T-cell (primary cell): Measurements from ENCODE around the gene DHH. TPM values are rescaled to one million over a fixed set of nuclear protein-coding genes. Genes with fewer than 3 reads are reported as not detected.
A peak's percentile ranks its signal among the peaks of the same experiment; 100 is the strongest.

Experiments
- ATAC-seq, 4 experiments: fragments of 200-7000 bp in 3 of 4; fragments of 150-1000 bp in 1 of 4; cut with Tn5 transposase; replicated peaks in 1 of 4; 1 replicate in 3 of 4; 2 replicates in 1 of 4; pipeline ENCODE4 v1.10.0; 2021; ENCODE audit warnings: moderate library complexity in 3 of 4, mild to moderate bottlenecking in 2 of 4, moderate number of reproducible peaks in 1 of 4
- CTCF ChIA-PET, 2 donors: fragments of 300-600 bp; sonication (Branson Sonifier 250); formaldehyde crosslinking; loops; one replicate each; lab custom pipeline; 2022; ENCODE audit warnings: antibody characterized with exemption in 2 of 2; lab: Charles Lee
- POLR2A ChIA-PET, 2 donors: fragments of 300-600 bp; sonication (Branson Sonifier 250); formaldehyde crosslinking; loops; one replicate each; lab custom pipeline; 2022; ENCODE audit warnings: antibody characterized with exemption in 2 of 2; lab: Charles Lee
- DNase-seq, 35 experiments: peaks; one replicate each; pipeline versions ENCODE4 v3.0.0 to v3.0.0-alpha.2; 2013 to 2023
- H3K27ac ChIP-seq: one replicate; pipeline ENCODE4 v1.5.1; 2013; ENCODE audit warnings: low read length
- H3K27me3 ChIP-seq, 2 experiments: replicated peaks in 1 of 2; 1 replicate in 1 of 2; 2 replicates in 1 of 2; pipeline versions ENCODE4 v1.6.1 to v1.7.0; 2013; ENCODE audit warnings: low read length in 1 of 2, mixed read lengths in 1 of 2; ENCODE audit not compliant: control insufficient read depth in 2 of 2, insufficient read depth in 2 of 2; ENCODE audit errors: extremely low read depth in 1 of 2
- H3K36me3 ChIP-seq, 2 donors: 1 replicate in 1 of 2; 2 replicates in 1 of 2; pipeline versions ENCODE4 v1.6.1 to v1.7.0; 2013; ENCODE audit warnings: low read length in 1 of 2; ENCODE audit not compliant: control insufficient read depth in 2 of 2, insufficient read depth in 1 of 2; ENCODE audit errors: extremely low read depth in 1 of 2
- H3K4me1 ChIP-seq, 2 experiments: 1 replicate in 1 of 2; 2 replicates in 1 of 2; pipeline versions ENCODE4 v1.6.1 to v1.7.0; 2013; ENCODE audit warnings: low read length in 2 of 2, mixed read lengths in 1 of 2; ENCODE audit not compliant: insufficient read depth in 2 of 2, control insufficient read depth in 1 of 2; ENCODE audit errors: extremely low read depth in 1 of 2
- H3K4me3 ChIP-seq, 2 donors: 1 replicate in 1 of 2; 2 replicates in 1 of 2; pipeline versions ENCODE4 v1.5.1 to v1.7.0; 2013; ENCODE audit warnings: mild to moderate bottlenecking in 2 of 2, low read length in 1 of 2, moderate library complexity in 1 of 2; ENCODE audit not compliant: control insufficient read depth in 1 of 2; ENCODE audit errors: extremely low read depth in 1 of 2
- H3K9me3 ChIP-seq: 2 replicates; pipeline ENCODE4 v1.7.0; 2013
- H3K27ac Mint-ChIP-seq, 2 donors: one replicate each; pipeline ENCODE4 v1.8.0; 2020 to 2021; ENCODE audit warnings: mild to moderate bottlenecking in 2 of 2, mixed read lengths in 2 of 2
- H3K27me3 Mint-ChIP-seq, 2 donors: one replicate each; pipeline ENCODE4 v1.8.0; 2021 to 2022; ENCODE audit warnings: mixed read lengths in 2 of 2
- H3K36me3 Mint-ChIP-seq: one replicate; pipeline ENCODE4 v1.8.0; 2021; ENCODE audit warnings: mixed read lengths
- H3K4me1 Mint-ChIP-seq, 3 donors: one replicate each; pipeline ENCODE4 v1.8.0; 2020 to 2022; ENCODE audit warnings: mixed read lengths in 3 of 3, mild to moderate bottlenecking in 1 of 3
- H3K4me3 Mint-ChIP-seq, 3 donors: one replicate each; pipeline ENCODE4 v1.8.0; 2020 to 2022; ENCODE audit warnings: mild to moderate bottlenecking in 3 of 3, mixed read lengths in 3 of 3, moderate library complexity in 3 of 3
- H3K9me3 Mint-ChIP-seq, 3 donors: one replicate each; pipeline ENCODE4 v1.8.0; 2020 to 2022; ENCODE audit warnings: mixed read lengths in 3 of 3
- WGBS: methylation state at CpG from one replicate; pipeline ENCODE4 v1.1.5; 2013; ENCODE audit warnings: missing lambda C conversion rate; ENCODE audit not compliant: insufficient coverage; 5-methylcytosine and 5-hydroxymethylcytosine counted together
- total RNA-seq, 35 experiments: library from RNA in 6 of 35; stranded (reverse) in 6 of 35; fragments of 120-200 nt in 1 of 35; gene quantifications; one replicate each; pipeline versions ENCODE4 v1.2.1 to v1.2.4 and lab custom pipeline; 2013 to 2026

The DHH gene
- total RNA-seq, 5 donors from 2014 or later (not counting 1 experiment from before 2014, with no cell fraction given) = 0.12 to 0.45 (median 0.38) TPM

DNA sequence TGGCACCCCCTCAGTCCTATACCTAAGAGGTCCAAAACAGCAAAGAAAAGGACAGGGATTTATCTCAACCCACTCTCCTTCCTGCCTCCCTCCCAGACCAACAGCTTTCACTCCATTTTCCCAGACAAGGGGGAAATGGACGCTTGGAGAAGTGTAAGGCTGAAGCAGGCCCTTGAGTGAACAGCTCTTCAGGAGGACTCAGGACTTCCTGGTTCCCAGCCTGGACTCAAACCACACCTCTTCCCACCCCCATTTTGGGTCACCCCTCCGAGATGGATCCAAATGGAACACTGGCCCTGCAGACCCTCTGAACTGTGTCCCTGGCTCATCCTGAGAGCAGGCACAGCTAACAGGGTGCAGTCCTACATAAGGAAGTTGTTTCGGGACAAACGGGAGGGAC, 36.7 kb downstream of the DHH start:
- Histone ChIP-seq H3K4me3 (peak overlapping the region; percentile 92 to 99), H3K27ac (peak overlapping the region; percentile 49), H3K4me1 (peaks cover 42 to 65% of the 10 kb centered on the region in 2 experiments), H3K9me3 (no peaks in the 10 kb centered on the region), H3K27me3 (peaks cover 0 to 2% of the 10 kb centered on the region in 2 experiments), H3K36me3 (peaks cover 17 to 23% of the 10 kb centered on the region in 2 donors)
- DNase-seq (no peak), ATAC-seq (no peak)
- H3K27ac Mint-ChIP-seq = peak overlapping the region; percentile 84 to 90
- H3K9me3 Mint-ChIP-seq = no peaks in the 10 kb centered on the region
- H3K36me3 Mint-ChIP-seq = peaks cover 23% of the 10 kb centered on the region
- peaks cover 54 to 69% (median 60%) of the 10 kb centered on the region in 3 donors for H3K4me1 Mint-ChIP-seq
- no peaks in the 10 kb centered on the region for H3K27me3 Mint-ChIP-seq
- POLR2A ChIA-PET = no interaction called here
- peak overlapping the region; percentile 90 to 94 (median 94) for H3K4me3 Mint-ChIP-seq
- CTCF ChIA-PET = interaction anchor here in 1 of 2 donors (1.8 kb wide), 1 partner anchor 12 kb away, joined by 6 read pairs; the partner anchor contains the start of gene RHEBL1
- 13% methylated on average over 1 of the region's 4 CpGs for WGBS

DNA sequence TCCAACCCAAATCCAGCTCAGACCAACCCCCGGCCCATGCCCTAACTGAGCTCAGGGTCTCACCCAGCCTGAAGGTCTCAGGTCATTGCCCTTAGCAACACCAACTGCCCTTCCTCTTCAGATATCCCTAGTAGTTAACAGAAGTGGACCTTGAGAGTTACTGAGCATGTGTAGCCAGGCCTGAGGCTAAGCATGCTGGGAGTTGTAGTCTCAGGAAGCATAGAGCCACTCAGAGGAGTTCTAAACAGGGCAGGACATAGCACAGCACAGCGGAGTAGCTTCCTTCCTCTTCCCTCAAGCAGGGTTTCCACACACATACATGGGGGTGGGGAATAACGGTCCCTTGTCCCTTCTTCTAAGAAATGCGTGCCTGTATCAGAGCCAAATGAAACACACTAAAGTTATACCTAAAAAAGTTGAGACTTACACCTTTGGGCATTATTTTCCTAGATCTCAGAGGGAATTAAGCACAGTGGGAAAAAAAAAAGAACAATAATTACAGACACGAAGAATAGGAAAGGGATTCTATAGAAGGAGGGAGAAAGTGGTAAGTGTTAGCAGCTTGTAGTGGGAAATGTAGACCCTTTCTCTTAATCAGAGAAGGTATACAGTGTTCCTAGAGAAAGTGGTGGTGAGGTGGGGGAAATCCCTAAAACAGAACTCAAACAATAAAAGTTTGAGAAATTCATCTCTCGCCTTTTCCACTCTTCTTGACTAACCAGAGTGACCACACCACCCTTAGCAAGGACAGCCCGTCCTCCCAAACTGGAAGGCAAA, 38.4 kb downstream of the DHH start:
- H3K4me3 Mint-ChIP-seq = peak overlapping the region; percentile 90 to 94 (median 94)
- POLR2A ChIA-PET = no interaction called here
- Histone ChIP-seq H3K36me3 (peaks cover 27 to 40% of the 10 kb centered on the region in 2 donors), H3K4me1 (peaks cover 40 to 61% of the 10 kb centered on the region in 2 experiments), H3K27ac (peak overlapping the region; percentile 7), H3K9me3 (no peaks in the 10 kb centered on the region), H3K4me3 (peak overlapping the region; percentile 5), H3K27me3 (peaks cover 0 to 2% of the 10 kb centered on the region in 2 experiments)
- ATAC-seq (peak; percentile 59 to 77 (median 62)), DNase-seq (peak in 33 of 35 experiments; percentile 28 to 79 (median 49))
- no peaks in the 10 kb centered on the region for H3K27me3 Mint-ChIP-seq
- peak overlapping the region; percentile 84 to 90 for H3K27ac Mint-ChIP-seq
- H3K4me1 Mint-ChIP-seq = peaks cover 50 to 71% (median 62%) of the 10 kb centered on the region in 3 donors
- no peaks in the 10 kb centered on the region for H3K9me3 Mint-ChIP-seq
- CTCF ChIA-PET = interaction anchor here in 1 of 2 donors (1.0 to 1.9 kb wide), 4 partner anchors 9 to 33 kb away, joined by 3 to 6 read pairs (median 4); no protein-coding TSS in a partner anchor
- 14% methylated on average over 1 of the region's 7 CpGs for WGBS
- peaks cover 39% of the 10 kb centered on the region for H3K36me3 Mint-ChIP-seq

DNA sequence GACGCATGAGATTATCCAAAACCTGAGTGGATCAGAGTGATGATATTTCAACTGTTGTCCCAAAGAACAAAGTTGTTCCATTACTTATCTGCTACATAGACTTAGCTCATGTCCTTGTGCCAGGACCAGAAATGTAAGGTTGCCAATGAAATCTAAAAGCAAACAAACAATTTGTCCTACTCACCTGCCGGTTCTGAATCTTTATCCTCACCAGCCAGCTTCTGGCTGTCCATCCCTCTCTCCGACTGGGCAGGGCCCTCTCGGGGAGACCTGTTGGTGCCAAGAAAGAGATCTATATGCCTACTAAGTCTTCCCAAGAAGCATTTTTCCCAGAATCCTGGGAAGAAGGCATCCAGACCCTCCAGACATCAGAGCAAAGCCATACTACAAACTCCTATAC, 39.5 kb downstream of the DHH start:
- Histone ChIP-seq H3K4me3 (no peak overlapping the region), H3K27ac (no peak overlapping the region), H3K36me3 (peaks cover 31 to 51% of the 10 kb centered on the region in 2 donors), H3K9me3 (no peaks in the 10 kb centered on the region), H3K4me1 (peaks cover 37 to 60% of the 10 kb centered on the region in 2 experiments), H3K27me3 (no peaks in the 10 kb centered on the region)
- Mint-ChIP-seq H3K27ac (peak overlapping the region in 1 of 2 donors; percentile 17), H3K9me3 (no peaks in the 10 kb centered on the region), H3K36me3 (peaks cover 46% of the 10 kb centered on the region), H3K4me3 (peak overlapping the region in 1 of 3 donors; percentile 17), H3K4me1 (peaks cover 47 to 66% (median 65%) of the 10 kb centered on the region in 3 donors), H3K27me3 (no peaks in the 10 kb centered on the region)
- CTCF ChIA-PET = interaction anchor here in 1 of 2 donors (1.0 to 1.9 kb wide), 3 partner anchors 12 to 34 kb away, joined by 3 to 6 read pairs (median 5); no protein-coding TSS in a partner anchor
- DNase-seq = no peak
- no peak for ATAC-seq
- POLR2A ChIA-PET = no interaction called here
- WGBS = 100% methylated on average over 3 of the region's 4 CpGs

DNA sequence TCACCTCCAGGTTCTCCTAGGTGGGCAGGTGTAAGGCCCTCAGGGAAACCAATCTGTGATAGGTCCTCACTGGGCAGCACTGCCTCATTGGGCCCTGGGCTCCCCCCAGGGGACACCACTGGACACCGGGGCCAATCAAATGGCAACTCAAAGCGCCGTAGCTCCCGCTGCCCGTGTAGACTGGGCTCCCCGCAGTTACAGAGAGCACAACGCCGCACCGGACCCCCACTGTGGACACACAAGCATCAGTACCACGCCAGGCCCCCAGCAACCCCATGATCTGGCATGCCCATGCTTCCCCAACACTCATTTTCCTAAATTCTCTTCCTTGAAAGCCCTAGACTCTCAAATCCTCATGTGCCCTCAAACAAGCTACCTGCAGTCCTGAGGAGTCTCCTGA, 40.1 kb downstream of the DHH start:
- DNase-seq (no peak), ATAC-seq (no peak)
- Mint-ChIP-seq H3K4me1 (peaks cover 47 to 66% (median 65%) of the 10 kb centered on the region in 3 donors), H3K27ac (peak overlapping the region in 1 of 2 donors; percentile 17), H3K9me3 (no peaks in the 10 kb centered on the region), H3K36me3 (peaks cover 46% of the 10 kb centered on the region), H3K4me3 (peak overlapping the region in 1 of 3 donors; percentile 17), H3K27me3 (no peaks in the 10 kb centered on the region)
- ChIA-PET CTCF (interaction anchor here in 1 of 2 donors (1.4 to 1.9 kb wide), 2 partner anchors 11 to 32 kb away, joined by 5 to 6 read pairs; no protein-coding TSS in a partner anchor), POLR2A (no interaction called here)
- no peak overlapping the region for H3K4me3 ChIP-seq
- WGBS = 99% methylated on average over 10 of the region's 10 CpGs
- no peaks in the 10 kb centered on the region for H3K27me3 ChIP-seq
- no peaks in the 10 kb centered on the region for H3K9me3 ChIP-seq
- H3K36me3 ChIP-seq = peaks cover 35 to 57% of the 10 kb centered on the region in 2 donors
- H3K4me1 ChIP-seq = peaks cover 37 to 59% of the 10 kb centered on the region in 2 experiments
- H3K27ac ChIP-seq = no peak overlapping the region

DNA sequence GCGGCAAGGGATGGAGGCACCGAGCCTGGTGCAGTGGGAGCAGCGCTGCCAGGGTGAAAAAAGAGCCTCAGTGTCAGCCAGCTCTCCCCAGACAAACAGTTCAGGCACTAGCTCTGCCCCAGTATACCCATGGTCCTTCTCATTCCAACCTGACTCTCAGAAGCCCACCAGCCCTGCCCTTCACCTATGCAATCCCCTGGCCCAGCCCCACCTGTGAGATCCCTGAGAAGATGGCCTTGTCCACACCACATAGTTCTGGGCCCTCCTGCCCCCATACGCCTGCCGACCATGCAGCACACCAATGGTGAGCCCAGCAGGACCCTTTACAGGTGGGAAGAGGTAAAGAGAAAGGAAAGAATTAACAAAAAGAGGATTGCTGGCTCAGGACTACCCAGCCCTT, 40.5 kb downstream of the DHH start:
- Mint-ChIP-seq H3K27ac (peak overlapping the region in 1 of 2 donors; percentile 11), H3K4me3 (no peak overlapping the region), H3K36me3 (peaks cover 46% of the 10 kb centered on the region), H3K27me3 (no peaks in the 10 kb centered on the region), H3K4me1 (peaks cover 47 to 62% (median 60%) of the 10 kb centered on the region in 3 donors), H3K9me3 (no peaks in the 10 kb centered on the region)
- Histone ChIP-seq H3K4me1 (peaks cover 37 to 54% of the 10 kb centered on the region in 2 experiments), H3K36me3 (peaks cover 36 to 61% of the 10 kb centered on the region in 2 donors), H3K27me3 (no peaks in the 10 kb centered on the region), H3K9me3 (no peaks in the 10 kb centered on the region), H3K27ac (no peak overlapping the region), H3K4me3 (no peak overlapping the region)
- WGBS = 100% methylated on average over 1 of the region's 5 CpGs
- no peak for ATAC-seq
- no peak for DNase-seq
- ChIA-PET CTCF (interaction anchor here in 1 of 2 donors (1.9 kb wide), 1 partner anchor 11 kb away, joined by 5 read pairs; no protein-coding TSS in a partner anchor), POLR2A (no interaction called here)

DNA sequence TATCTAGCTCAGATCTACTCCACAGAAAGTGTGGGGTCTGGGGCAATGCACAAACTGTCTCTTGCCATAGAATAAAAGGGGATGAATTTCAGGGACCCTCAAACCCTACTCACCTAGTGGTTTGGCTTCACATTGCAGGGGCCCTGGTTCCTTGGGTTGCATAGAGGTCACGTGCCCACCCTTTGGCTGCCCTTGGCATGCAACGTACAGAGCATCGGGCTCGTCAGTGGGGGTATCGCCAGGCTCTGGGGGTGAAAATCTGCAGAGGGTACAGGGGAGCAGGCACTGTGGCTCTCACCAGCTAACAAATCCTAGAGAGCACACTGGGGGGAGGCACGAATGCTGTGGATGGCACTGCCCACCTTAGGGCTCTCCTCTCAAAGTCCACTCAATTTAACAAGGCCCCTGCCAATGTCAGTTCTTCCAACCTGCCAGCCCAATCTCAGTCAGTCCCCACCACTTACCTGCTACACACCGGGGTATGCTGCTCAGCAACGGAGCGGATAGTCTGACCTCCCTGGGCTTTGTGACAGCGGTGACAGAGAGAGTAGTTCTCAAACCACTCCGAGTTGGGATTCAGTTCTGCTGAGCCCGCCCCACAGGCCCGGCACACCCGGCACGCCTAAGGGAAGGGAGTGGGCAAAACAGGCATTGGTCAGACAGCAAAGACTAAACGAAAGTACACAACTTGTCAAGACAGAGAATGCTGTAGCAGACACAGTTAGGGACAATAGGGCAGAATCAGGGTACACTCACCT, 42.0 kb downstream of the DHH start:
- CTCF ChIA-PET = no interaction called here
- Histone ChIP-seq H3K4me1 (peaks cover 22 to 40% of the 10 kb centered on the region in 2 experiments), H3K27me3 (no peaks in the 10 kb centered on the region), H3K4me3 (no peak overlapping the region), H3K9me3 (no peaks in the 10 kb centered on the region), H3K36me3 (peaks cover 36 to 76% of the 10 kb centered on the region in 2 donors), H3K27ac (no peak overlapping the region)
- peaks cover 60% of the 10 kb centered on the region for H3K36me3 Mint-ChIP-seq
- DNase-seq (no peak), ATAC-seq (no peak)
- 96% methylated on average over 15 of the region's 16 CpGs for WGBS
- H3K27ac Mint-ChIP-seq = no peak overlapping the region
- H3K4me3 Mint-ChIP-seq = no peak overlapping the region
- H3K9me3 Mint-ChIP-seq = no peaks in the 10 kb centered on the region
- POLR2A ChIA-PET = no interaction called here
- no peaks in the 10 kb centered on the region for H3K27me3 Mint-ChIP-seq
- peaks cover 33 to 48% (median 46%) of the 10 kb centered on the region in 3 donors for H3K4me1 Mint-ChIP-seq
